ENCODE results near the gene RNF103.

GRCh38 chr2:86592547-86593230, 31.0 kb downstream of the RNF103 start:
- TF ChIP-seq CTCF (conservative IDR thresholded peaks at IDR 0.05; ENCODE audit: low read depth, low read length): no peak
- TF ChIP-seq EZH2 (IDR thresholded peaks at IDR 0.05; ENCODE audit: borderline replicate concordance, low read depth, low read length, poor library complexity, severe bottlenecking): no peak

All from A673 (cell line).